GM19324 (cell line): ENCODE measurements around the gene TRIM2.

Experiments
- ATAC-seq: cut with Tn5 transposase; IDR thresholded peaks from one replicate; pipeline ENCODE4 v1.9.1; 2021; ENCODE audit warnings: mild to moderate bottlenecking, moderate library complexity; ENCODE audit not compliant: unreplicated experiment, low FRiP score

TRIM2 gene

GRCh38 chr4:153322791-153323190 lies 118.5 kb downstream of the TRIM2 start:
- ATAC-seq = no peak

- no peak for ATAC-seq
Measured at GRCh38 chr4:153324046-153324445, 119.8 kb downstream of the TRIM2 start.

- ATAC-seq = no peak
Measured at GRCh38 chr4:153325558-153325957, 121.3 kb downstream of the TRIM2 start.

GRCh38 chr4:153326513-153326912 lies 122.3 kb downstream of the TRIM2 start:
- no peak for ATAC-seq

GRCh38 chr4:153327247-153327646 lies 123.0 kb downstream of the TRIM2 start:
- no peak for ATAC-seq

- ATAC-seq = no peak
Measured at GRCh38 chr4:153332936-153333335, 128.7 kb downstream of the TRIM2 start.

GRCh38 chr4:153333874-153334273 lies 129.6 kb downstream of the TRIM2 start:
- ATAC-seq = no peak

- ATAC-seq = no peak
Measured at GRCh38 chr4:153335665-153336064, 131.4 kb downstream of the TRIM2 start.

GRCh38 chr4:153337686-153338085 lies 133.4 kb downstream of the TRIM2 start:
- ATAC-seq = no peak

- no peak for ATAC-seq
Measured at GRCh38 chr4:153341575-153342090, 137.4 kb downstream of the TRIM2 start.

GRCh38 chr4:153342751-153343552 lies 138.7 kb downstream of the TRIM2 start:
- no peak for ATAC-seq

- peak; percentile 85 for ATAC-seq
Measured at GRCh38 chr4:153344131-153345011, 140.1 kb downstream of the TRIM2 start, which contains the start of gene MND1. Gene MND1, plus strand, starts transcription at chr4:153344688. Its CDS starts 50 bp downstream, at chr4:153344738.

GRCh38 chr4:153345012-153345981 lies 141.1 kb downstream of the TRIM2 start:
- ATAC-seq = peak; percentile 34

GRCh38 chr4:153346031-153346430 lies 141.8 kb downstream of the TRIM2 start:
- ATAC-seq = no peak

GRCh38 chr4:153346563-153346962 lies 142.3 kb downstream of the TRIM2 start:
- ATAC-seq = no peak

GRCh38 chr4:153347117-153347516 lies 142.9 kb downstream of the TRIM2 start:
- ATAC-seq = no peak

GRCh38 chr4:153348006-153348405 lies 143.8 kb downstream of the TRIM2 start:
- no peak for ATAC-seq

- ATAC-seq = no peak
Measured at GRCh38 chr4:153349206-153349805, 145.1 kb downstream of the TRIM2 start.

GRCh38 chr4:153362184-153362583 lies 157.9 kb downstream of the TRIM2 start:
- ATAC-seq = no peak

- ATAC-seq = no peak
Measured at GRCh38 chr4:153364061-153364460, 159.8 kb downstream of the TRIM2 start.
